CD14-positive monocyte (primary cell): Measurements from ENCODE around the gene ZNF385D. TPM values are rescaled to one million over a fixed set of nuclear protein-coding genes. Genes with fewer than 3 reads are reported as not detected.

ENCODE experiments used
- DNase-seq, 3 donors: peaks; one replicate each; pipeline ENCODE4 v3.0.0-alpha.2; 2011 to 2022
- H2AFZ ChIP-seq: 2 replicates; pipeline ENCODE4 v1.6.0; 2012; ENCODE audit warnings: mild to moderate bottlenecking, low read depth, low read length, inconsistent platforms; ENCODE audit not compliant: insufficient read depth, poor library complexity, severe bottlenecking
- H3K27ac ChIP-seq, 2 donors: 1 replicate in 1 of 2; 2 replicates in 1 of 2; pipeline ENCODE4 v1.5.1; 2012 to 2013; ENCODE audit warnings: low read length in 2 of 2, control low read depth in 1 of 2, inconsistent platforms in 1 of 2, low read depth in 1 of 2, mild to moderate bottlenecking in 1 of 2
- H3K27me3 ChIP-seq, 2 donors: one replicate each; pipeline versions ENCODE4 v1.6.0 to v1.6.1; 2011 to 2013; ENCODE audit warnings: low read length in 2 of 2; ENCODE audit not compliant: control insufficient read depth in 2 of 2, insufficient read depth in 2 of 2
- H3K36me3 ChIP-seq, 2 donors: replicated peaks in 1 of 2; 1 replicate in 1 of 2; 2 replicates in 1 of 2; pipeline versions ENCODE4 v1.5.1 to v1.6.1; 2012 to 2013; ENCODE audit warnings: low read length in 2 of 2, control low read depth in 1 of 2, inconsistent platforms in 1 of 2, mild to moderate bottlenecking in 1 of 2; ENCODE audit not compliant: insufficient read depth in 2 of 2, control insufficient read depth in 1 of 2
- H3K4me1 ChIP-seq, 2 donors: 1 replicate in 1 of 2; 2 replicates in 1 of 2; pipeline versions ENCODE4 v1.5.1 to v1.6.1; 2012 to 2013; ENCODE audit warnings: low read length in 2 of 2, control low read depth in 1 of 2, inconsistent platforms in 1 of 2, mild to moderate bottlenecking in 1 of 2, moderate library complexity in 1 of 2; ENCODE audit not compliant: insufficient read depth in 2 of 2, control insufficient read depth in 1 of 2
- H3K4me2 ChIP-seq: replicated peaks from 2 replicates; pipeline ENCODE3; 2012; ENCODE audit warnings: low read length, moderate library complexity, mild to moderate bottlenecking; ENCODE audit not compliant: poor library complexity, severe bottlenecking; ENCODE audit errors: extremely low read depth
- H3K4me3 ChIP-seq, 3 experiments: fragments of 200-600 bp in 1 of 3; sonication (generic) in 1 of 3; replicated peaks in 1 of 3; 1 replicate in 2 of 3; 2 replicates in 1 of 3; pipeline ENCODE4 v1.5.1; 2011 to 2013; ENCODE audit warnings: low read length in 3 of 3, mild to moderate bottlenecking in 3 of 3, control low read depth in 2 of 3, low read depth in 2 of 3, inconsistent platforms in 1 of 3, moderate library complexity in 1 of 3
- H3K79me2 ChIP-seq: 2 replicates; pipeline ENCODE4 v1.6.0; 2012; ENCODE audit warnings: mild to moderate bottlenecking, control low read depth, inconsistent platforms, low read length, moderate library complexity; ENCODE audit not compliant: insufficient read depth
- H3K9ac ChIP-seq: 2 replicates; pipeline ENCODE4 v1.6.0; 2017; ENCODE audit warnings: low read length, mild to moderate bottlenecking; ENCODE audit not compliant: insufficient read depth, poor library complexity, severe bottlenecking
- H3K9me3 ChIP-seq, 2 donors: replicated peaks in 1 of 2; 1 replicate in 1 of 2; 2 replicates in 1 of 2; pipeline versions ENCODE4 v1.5.1 to v1.6.1; 2012 to 2013; ENCODE audit warnings: low read length in 2 of 2, control low read depth in 1 of 2; ENCODE audit not compliant: control insufficient read depth in 1 of 2, insufficient read depth in 1 of 2
- H4K20me1 ChIP-seq: 2 replicates; pipeline ENCODE4 v1.6.0; 2012; ENCODE audit warnings: mild to moderate bottlenecking, low read length, control low read depth, moderate library complexity; ENCODE audit not compliant: insufficient read depth
- H3K27ac Mint-ChIP-seq, 7 donors: one replicate each; pipeline ENCODE4 v1.8.0; 2020; ENCODE audit warnings: mild to moderate bottlenecking in 7 of 7, mixed read lengths in 7 of 7, moderate library complexity in 6 of 7, inconsistent platforms in 2 of 7
- H3K27me3 Mint-ChIP-seq, 3 donors: one replicate each; pipeline ENCODE4 v1.8.0; 2021 to 2022; ENCODE audit warnings: low read depth in 3 of 3, mild to moderate bottlenecking in 3 of 3, mixed read lengths in 3 of 3, moderate library complexity in 3 of 3, inconsistent platforms in 1 of 3
- H3K36me3 Mint-ChIP-seq, 2 donors: one replicate each; pipeline ENCODE4 v1.8.0; 2020; ENCODE audit warnings: mixed read lengths in 2 of 2, inconsistent platforms in 1 of 2, mild to moderate bottlenecking in 1 of 2
- H3K4me1 Mint-ChIP-seq: one replicate; pipeline ENCODE4 v1.8.0; 2020; ENCODE audit warnings: mild to moderate bottlenecking, mixed read lengths
- H3K4me3 Mint-ChIP-seq, 2 donors: one replicate each; pipeline ENCODE4 v1.8.0; 2020; ENCODE audit warnings: mild to moderate bottlenecking in 2 of 2, mixed read lengths in 2 of 2, moderate library complexity in 1 of 2
- H3K9me3 Mint-ChIP-seq, 7 donors: one replicate each; pipeline ENCODE4 v1.8.0; 2020 to 2022; ENCODE audit warnings: mixed read lengths in 7 of 7, mild to moderate bottlenecking in 6 of 7, moderate library complexity in 6 of 7, inconsistent platforms in 2 of 7
- WGBS: methylation state at CpG from one replicate; pipeline ENCODE4 v1.1.5; 2013; ENCODE audit warnings: missing lambda C conversion rate; ENCODE audit not compliant: insufficient coverage; 5-methylcytosine and 5-hydroxymethylcytosine counted together
- intact Hi-C, 2 donors: fragments of 100-400 bp; cut with micrococcal nuclease; formaldehyde crosslinking; loops; one replicate each; pipeline versions ENCODE4 v1.15.0 to v1.15.1; 2023
- polyA plus RNA-seq, 3 donors: library from polyadenylated mRNA; depleted of rRNA in 1 of 3; unstranded in 2 of 3; stranded (reverse) in 1 of 3; fragments of 300-500 nt in 2 of 3; fragments of >200 nt in 1 of 3; fragmentation: Illumina TruSeq in 2 of 3; gene quantifications; 1 replicate in 2 of 3; 2 replicates in 1 of 3; pipeline ENCODE4 v1.2.3, GENCODE V29; 2012 to 2021
- TF ChIP-seq, protein P1 (sequence below): fragments of 200-600 bp; IDR thresholded peaks from one replicate; pipeline ENCODE4 v1.8.0; 2022; ENCODE audit warnings: antibody characterized with exemption, mild to moderate bottlenecking

The ZNF385D gene
- polyA plus RNA-seq, 3 donors: not detected

DNA sequence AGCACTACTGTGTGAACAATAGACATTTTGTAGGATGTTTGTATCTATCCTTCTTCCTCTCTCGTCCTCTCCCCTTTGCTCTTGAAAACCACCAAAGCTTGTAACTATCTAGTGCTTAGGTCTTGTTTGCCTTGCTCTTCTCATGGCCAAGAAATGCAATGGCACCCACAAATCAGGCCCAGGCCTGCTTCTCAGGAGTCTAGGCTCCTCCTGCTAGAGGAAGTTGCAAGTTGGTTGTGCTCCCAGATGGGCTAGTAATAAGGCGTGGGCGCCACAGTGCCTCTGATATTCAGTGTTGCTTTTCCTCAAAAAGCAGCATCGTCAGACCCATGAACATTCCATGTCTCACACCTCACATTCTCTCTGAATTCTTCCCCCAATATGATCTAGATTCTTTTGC is 28.7 kb downstream of the ZNF385D start:
- TF ChIP-seq, protein P1, sequence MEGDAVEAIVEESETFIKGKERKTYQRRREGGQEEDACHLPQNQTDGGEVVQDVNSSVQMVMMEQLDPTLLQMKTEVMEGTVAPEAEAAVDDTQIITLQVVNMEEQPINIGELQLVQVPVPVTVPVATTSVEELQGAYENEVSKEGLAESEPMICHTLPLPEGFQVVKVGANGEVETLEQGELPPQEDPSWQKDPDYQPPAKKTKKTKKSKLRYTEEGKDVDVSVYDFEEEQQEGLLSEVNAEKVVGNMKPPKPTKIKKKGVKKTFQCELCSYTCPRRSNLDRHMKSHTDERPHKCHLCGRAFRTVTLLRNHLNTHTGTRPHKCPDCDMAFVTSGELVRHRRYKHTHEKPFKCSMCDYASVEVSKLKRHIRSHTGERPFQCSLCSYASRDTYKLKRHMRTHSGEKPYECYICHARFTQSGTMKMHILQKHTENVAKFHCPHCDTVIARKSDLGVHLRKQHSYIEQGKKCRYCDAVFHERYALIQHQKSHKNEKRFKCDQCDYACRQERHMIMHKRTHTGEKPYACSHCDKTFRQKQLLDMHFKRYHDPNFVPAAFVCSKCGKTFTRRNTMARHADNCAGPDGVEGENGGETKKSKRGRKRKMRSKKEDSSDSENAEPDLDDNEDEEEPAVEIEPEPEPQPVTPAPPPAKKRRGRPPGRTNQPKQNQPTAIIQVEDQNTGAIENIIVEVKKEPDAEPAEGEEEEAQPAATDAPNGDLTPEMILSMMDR: no peak
- H3K4me1 ChIP-seq: no peaks in the 10 kb centered on the region
- Mint-ChIP-seq H3K4me3 (no peak overlapping the region), H3K9me3 (peaks cover 4 to 28% (median 18%) of the 10 kb centered on the region in 7 donors), H3K36me3 (no peaks in the 10 kb centered on the region), H3K4me1 (no peaks in the 10 kb centered on the region), H3K27me3 (no peaks in the 10 kb centered on the region), H3K27ac (no peak overlapping the region)
- no peak overlapping the region for H2AFZ ChIP-seq
- H3K9me3 ChIP-seq: peaks cover 25 to 36% of the 10 kb centered on the region in 2 donors
- no peak for DNase-seq
- no peak overlapping the region for H3K27ac ChIP-seq
- H3K36me3 ChIP-seq: no peaks in the 10 kb centered on the region
- H3K4me3 ChIP-seq: no peak overlapping the region
- no peaks in the 10 kb centered on the region for H4K20me1 ChIP-seq
- no peaks in the 10 kb centered on the region for H3K79me2 ChIP-seq
- no peak overlapping the region for H3K9ac ChIP-seq
- intact Hi-C loops: no loop called here
- WGBS: 100% methylated on average over 3 of the region's 4 CpGs
- no peaks in the 10 kb centered on the region for H3K27me3 ChIP-seq
- no peak overlapping the region for H3K4me2 ChIP-seq

DNA sequence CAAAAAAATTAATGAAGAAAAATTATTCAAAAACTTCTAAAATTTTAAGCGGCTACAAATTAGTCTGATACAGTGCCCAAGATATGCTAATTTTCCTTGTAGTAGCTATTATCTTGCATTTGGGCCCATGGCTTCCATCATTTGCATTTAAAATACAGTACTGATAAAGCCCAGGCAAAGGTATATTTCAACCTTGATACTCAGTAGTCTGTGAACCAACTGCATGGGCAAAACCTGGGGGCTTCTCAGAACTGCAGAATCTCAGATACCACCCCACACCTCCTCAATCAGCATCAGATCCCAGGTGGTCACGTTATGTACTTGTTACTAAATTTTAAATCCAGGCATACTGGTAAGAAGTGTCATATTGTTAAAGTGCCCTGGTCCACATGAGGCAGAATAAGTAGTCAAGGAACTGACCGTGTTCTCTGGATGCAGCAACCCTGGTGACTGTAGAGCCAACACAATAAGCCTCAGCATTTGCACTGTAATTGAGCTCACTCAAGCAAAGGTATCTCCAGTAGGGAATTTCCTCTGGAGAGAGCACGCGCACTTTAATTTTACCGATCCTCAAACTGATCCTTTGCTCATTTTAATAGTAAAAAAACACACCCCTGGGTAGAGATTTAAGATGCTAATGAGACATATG is 31.9 kb downstream of the ZNF385D start:
- H3K4me1 Mint-ChIP-seq: no peaks in the 10 kb centered on the region
- no peaks in the 10 kb centered on the region for H3K36me3 ChIP-seq
- peaks cover 30 to 46% of the 10 kb centered on the region in 2 donors for H3K9me3 ChIP-seq
- no peaks in the 10 kb centered on the region for H4K20me1 ChIP-seq
- no peak overlapping the region for H2AFZ ChIP-seq
- no peak overlapping the region for H3K9ac ChIP-seq
- 100% methylated on average over 1 of the region's 6 CpGs for WGBS
- TF ChIP-seq, protein P1: no peak
- DNase-seq: no peak
- H3K36me3 Mint-ChIP-seq: no peaks in the 10 kb centered on the region
- H3K4me2 ChIP-seq: no peak overlapping the region
- no peak overlapping the region for H3K4me3 Mint-ChIP-seq
- intact Hi-C loops: no loop called here
- no peak overlapping the region for H3K27ac ChIP-seq
- H3K79me2 ChIP-seq: no peaks in the 10 kb centered on the region
- no peaks in the 10 kb centered on the region for H3K4me1 ChIP-seq
- H3K9me3 Mint-ChIP-seq: peaks cover 15 to 33% (median 21%) of the 10 kb centered on the region in 7 donors
- H3K27ac Mint-ChIP-seq: no peak overlapping the region
- no peaks in the 10 kb centered on the region for H3K27me3 Mint-ChIP-seq
- H3K4me3 ChIP-seq: no peak overlapping the region
- no peaks in the 10 kb centered on the region for H3K27me3 ChIP-seq
